ENCODE results near the gene TAS2R38.
"Not testable (repeated sequence)": the region's sequence is repeated elsewhere in the genome, so short reads cannot be mapped to it uniquely, and the experiment has no call there.

TAS2R38 gene

GRCh38 chr7:141973673-141974072, at the start of gene TAS2R38:
TAS2R38 (minus strand) TSS chr7:141973773; CDS start chr7:141973689, 84 bp downstream.
- DNase-seq (ENCODE audit: low read depth): no peak

DNA sequence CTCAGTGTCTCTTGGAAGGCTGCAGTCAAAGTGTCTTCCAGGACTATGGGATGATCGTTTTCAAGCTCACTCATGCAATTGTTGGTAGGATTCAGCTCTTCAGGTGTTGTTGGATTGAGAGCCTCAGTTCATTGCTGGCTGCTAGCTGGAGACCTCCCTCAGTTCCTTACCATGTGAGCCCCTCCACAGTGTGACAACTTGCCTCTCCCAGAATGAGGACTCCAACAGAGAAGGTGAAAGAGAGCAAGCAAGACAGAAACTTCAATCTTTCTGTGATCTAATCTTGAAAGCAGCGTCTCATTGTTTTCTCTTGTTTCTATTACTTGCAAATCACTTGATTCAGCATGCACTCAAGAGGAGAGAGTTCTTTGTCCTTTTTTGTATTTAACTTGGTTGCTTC, 44.6 kb upstream of the TAS2R38 start:
- no peak for DNase-seq (ENCODE audit: low read depth)

- no peak for DNase-seq (ENCODE audit: low read depth)
Observed at GRCh38 chr7:142017451-142017850, 43.9 kb upstream of the TAS2R38 start.

- no peak for DNase-seq (ENCODE audit: low read depth)
Observed at GRCh38 chr7:142012825-142013511, 39.4 kb upstream of the TAS2R38 start.

- DNase-seq (ENCODE audit: low read depth): no peak
Observed at GRCh38 chr7:142010952-142011548, 37.5 kb upstream of the TAS2R38 start.

DNA sequence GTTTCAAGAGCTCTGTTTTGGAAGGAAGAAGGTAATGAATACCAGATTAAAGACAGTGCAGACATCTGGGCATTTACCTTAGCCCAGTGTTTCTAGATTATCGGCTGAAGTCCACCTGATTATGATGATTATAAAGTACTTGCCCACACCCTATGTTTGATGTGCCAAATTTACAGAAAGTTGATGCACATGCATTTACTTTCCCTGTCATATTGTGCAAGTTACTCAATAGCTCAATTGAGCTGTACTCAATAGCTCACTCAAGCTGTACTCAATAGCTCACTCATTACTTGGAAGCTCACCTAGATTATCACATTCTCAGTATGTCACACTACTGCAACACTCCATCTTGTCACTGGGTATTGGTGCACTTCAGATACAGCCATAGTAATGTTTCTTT, 35.6 kb upstream of the TAS2R38 start:
- no peak for DNase-seq (ENCODE audit: low read depth)

- DNase-seq (ENCODE audit: low read depth): no peak
Observed at GRCh38 chr7:142006577-142006976, 33.0 kb upstream of the TAS2R38 start.

DNA sequence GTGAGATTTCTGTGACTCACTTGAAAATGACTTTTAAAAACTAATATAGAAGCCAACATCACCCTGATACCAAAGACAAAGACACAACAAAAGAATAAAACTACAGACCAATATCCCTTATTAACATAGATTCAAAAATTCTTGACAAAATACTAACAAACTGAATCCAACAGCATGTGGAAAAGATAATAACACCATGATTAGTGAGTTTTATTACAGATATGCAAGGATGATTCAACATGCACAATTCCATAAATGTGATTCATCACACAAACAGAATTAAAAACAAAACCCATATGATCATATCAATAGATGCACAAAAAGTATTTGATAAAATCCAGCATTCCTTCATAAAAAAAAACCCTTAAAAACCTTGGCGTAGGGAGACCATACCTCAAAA, 28.6 kb upstream of the TAS2R38 start:
- no peak for DNase-seq (ENCODE audit: low read depth)

DNA sequence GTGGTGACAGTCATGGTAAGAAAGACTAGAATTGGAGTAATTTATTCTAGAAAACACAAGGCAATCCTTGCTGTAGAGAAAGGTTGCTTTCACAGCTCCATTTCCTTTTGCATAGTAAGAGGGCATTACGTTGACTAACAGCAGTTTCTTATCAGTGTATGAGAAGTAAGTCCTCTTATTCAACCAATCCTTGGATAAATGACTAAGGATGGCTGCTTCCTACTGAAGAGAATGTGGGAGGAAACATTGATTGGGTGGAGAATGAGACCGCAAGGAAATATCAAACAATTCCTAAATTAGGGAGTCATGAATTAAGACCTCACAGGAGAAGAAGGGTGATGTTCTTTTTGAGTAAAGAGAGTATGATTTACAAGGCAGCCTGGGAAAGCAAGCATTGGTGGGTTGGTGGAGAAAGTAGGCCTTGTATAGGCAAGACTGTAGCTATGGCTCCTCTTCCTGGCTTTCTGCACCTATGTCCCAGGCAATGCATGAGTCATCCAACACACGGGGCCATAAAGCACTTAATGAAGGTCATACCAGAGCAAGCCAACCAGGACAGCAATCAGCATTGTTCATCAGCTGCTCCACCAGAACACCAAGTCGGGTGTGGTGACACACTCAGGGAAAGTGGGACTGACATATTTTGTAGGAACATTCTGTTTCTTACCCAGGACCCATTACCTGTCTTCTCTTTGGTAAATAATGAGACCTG, 27.7 kb upstream of the TAS2R38 start:
- DNase-seq (ENCODE audit: low read depth): peak; percentile 46

DNA sequence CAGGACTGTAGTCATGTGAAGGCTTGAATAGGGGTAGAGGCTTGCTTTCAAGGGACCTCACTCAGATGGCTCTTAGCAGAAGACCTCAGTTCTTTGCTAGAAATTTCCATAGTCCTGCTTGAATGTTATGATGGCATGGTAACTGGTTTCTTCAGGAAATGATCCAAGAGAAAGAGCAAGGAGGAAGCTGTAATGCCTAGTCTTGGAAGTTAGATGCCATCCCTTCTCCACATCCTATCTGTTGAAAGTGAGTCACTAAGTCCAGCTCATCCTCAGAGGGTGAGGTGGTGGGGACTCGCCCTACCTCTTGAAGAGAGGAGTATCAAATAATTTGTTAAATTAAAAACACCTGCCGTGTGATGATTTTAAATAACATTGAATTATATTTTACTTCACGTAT, 26.7 kb upstream of the TAS2R38 start:
- DNase-seq (ENCODE audit: low read depth): no peak

- no peak for DNase-seq (ENCODE audit: low read depth)
Observed at GRCh38 chr7:141999058-141999623, 25.6 kb upstream of the TAS2R38 start.

DNA sequence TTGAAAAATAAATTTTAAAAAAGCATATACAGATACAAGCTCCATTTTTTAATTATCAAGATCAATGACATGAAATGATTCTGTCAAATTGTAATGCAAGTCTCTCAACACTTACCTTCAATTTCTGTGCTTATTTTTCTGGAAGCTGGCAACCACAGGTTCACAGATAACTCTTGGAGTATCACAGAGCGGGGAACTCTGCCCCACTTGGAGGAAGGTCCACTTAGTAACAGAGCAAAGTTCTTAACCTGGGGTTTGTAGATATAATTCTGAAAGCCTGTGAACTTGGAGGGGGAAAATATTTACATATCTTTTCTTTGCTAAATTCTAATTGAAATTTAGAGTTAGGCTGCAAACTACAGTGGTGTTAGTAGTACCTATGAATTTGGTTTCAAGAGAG, 19.8 kb upstream of the TAS2R38 start:
- no peak for DNase-seq (ENCODE audit: low read depth)

DNA sequence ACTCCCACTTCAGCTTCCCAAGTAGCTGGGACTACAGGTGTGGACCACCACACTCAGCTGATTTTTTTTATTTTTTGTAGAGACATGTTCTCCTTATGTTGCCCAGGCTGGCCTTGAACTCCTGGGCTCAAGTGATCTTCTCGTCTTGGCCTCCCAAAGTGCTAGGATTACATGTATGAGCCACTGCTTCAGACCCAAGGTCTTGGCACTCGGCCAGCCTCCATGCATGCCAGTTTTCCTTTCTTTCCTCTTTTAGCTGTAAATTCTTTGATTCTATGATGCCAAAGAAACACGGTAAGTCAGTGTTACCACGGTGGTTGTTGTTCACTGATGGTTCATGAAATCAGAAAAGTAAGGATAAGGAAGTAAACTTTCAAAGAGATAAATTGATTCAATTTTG, 19.1 kb upstream of the TAS2R38 start:
- DNase-seq (ENCODE audit: low read depth): no peak

- no peak for DNase-seq (ENCODE audit: low read depth)
Observed at GRCh38 chr7:141992156-141992555, 18.6 kb upstream of the TAS2R38 start.

GRCh38 chr7:141991140-141991539, 17.6 kb upstream of the TAS2R38 start:
- DNase-seq (ENCODE audit: low read depth): no peak

GRCh38 chr7:141990011-141990725, 16.6 kb upstream of the TAS2R38 start:
- no peak for DNase-seq (ENCODE audit: low read depth)

DNA sequence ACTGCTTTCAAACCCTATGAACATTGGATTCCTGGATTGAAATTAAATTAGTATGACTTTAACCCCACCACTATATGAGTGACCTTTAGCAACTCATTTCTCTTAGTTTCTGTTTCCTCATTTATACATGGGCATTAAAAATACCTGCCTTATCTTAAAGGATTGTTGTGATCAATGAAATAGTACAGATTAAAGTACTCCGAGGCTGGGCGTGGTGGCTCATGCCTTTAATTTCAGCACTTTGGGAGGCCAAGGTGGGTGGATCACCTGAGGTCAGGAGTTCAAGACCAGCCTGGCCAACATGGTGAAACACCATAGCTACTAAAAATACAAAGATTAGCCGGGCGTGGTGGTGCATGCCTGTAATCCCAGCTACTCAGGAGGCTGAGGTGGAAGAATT, 14.2 kb upstream of the TAS2R38 start:
- not testable (repeated sequence) for DNase-seq (ENCODE audit: low read depth)

DNA sequence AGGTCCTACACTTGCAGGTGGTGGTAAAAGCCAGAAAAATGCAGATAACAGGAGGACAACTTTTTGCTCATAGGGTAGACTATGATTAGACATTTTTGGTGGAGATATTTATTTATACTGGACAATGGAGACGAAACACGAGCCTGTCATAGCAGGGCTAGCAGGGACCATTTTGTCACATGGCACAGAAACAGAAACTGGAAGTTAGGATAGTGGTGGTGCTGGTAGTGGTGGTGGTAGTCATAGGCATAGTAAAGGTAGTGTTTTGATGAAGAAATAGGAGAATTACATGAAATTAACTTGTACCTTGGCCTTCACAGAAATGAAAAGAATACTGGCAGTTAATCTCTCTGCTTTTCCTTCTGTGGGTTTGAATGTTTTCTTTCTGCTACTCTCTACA, 13.3 kb upstream of the TAS2R38 start:
- no peak for DNase-seq (ENCODE audit: low read depth)

DNA sequence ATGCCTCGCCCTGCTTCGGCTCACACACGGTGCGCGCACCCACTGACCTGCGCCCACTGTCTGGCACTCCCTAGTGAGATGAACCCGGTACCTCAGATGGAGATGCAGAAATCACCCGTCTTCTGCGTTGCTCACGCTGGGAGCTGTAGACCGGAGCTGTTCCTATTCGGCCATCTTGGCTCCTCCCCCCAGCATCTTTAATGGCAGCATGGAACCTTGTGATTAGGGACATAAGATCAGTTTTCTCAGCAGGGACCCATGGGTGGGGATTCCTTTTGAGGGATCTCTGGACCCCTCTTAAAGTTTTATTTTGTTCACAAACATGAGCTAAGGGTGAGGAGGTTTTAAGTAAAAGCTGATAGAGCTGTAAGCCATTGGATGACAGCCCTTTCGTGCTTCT, 12.4 kb upstream of the TAS2R38 start:
- not testable (repeated sequence) for DNase-seq (ENCODE audit: low read depth)

GRCh38 chr7:141979568-141979967, 6.0 kb upstream of the TAS2R38 start:
- DNase-seq (ENCODE audit: low read depth): no peak

- DNase-seq (ENCODE audit: low read depth): no peak
Observed at GRCh38 chr7:141978351-141978750, 4.8 kb upstream of the TAS2R38 start.

DNA sequence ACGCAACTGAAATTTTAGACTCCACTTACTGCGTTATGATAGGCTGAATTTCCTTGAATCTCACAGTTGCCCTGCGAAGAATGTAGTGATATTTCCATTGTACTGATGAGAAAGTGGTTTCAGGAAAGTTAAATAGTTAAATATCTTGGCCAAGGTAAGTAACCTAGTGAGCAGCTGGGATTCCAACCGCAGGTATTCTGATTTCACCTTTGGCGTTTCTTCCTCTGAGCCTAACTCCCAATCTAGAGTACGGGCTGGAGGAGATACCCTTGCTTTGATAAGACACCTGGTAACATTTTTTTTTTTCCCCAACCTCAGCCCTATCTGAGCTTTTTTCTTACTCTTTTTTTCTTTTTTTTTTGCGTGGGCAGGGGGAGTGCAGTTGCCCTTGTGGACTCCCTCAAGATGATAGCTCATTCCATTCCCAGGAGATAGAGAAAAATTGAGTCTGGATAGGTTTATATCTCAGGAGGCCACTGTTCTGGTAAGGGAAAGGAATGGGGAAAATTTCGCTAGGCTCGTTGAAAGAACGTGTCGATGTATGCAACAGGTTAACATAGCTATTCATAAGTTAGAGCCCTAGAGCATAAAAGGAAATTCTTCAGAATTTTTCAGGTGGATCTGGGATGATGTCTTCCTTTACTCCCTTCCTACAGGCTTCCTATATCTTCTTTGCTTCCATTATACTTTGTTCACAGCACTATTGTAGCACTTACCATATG, 3.1 kb upstream of the TAS2R38 start:
- DNase-seq (ENCODE audit: low read depth): no peak

Data from HS-5 (cell line).